ENCODE results near the gene DOCK9. TPM values are rescaled to one million over a fixed set of nuclear protein-coding genes. Genes with fewer than 3 reads are reported as not detected.

DOCK9 gene
- total and polyA plus RNA-seq, 5 experiments from 2014 or later, result 6.6 to 211 (median 36.8) TPM

- no peaks in the 10 kb centered on the region for H3K27me3 Mint-ChIP-seq
- POLR2A ChIA-PET, result no interaction called here
- peaks cover 10 to 97% (median 53%) of the 10 kb centered on the region in 3 donors for H3K36me3 Mint-ChIP-seq
- no peak overlapping the region for H3K27ac Mint-ChIP-seq
- ATAC-seq (no peak), DNase-seq (no peak)
- no peak overlapping the region for H3K4me3 Mint-ChIP-seq
- H3K9me3 Mint-ChIP-seq, result no peaks in the 10 kb centered on the region
- H3K4me1 Mint-ChIP-seq, result peaks cover 0 to 3% (median 0%) of the 10 kb centered on the region in 4 donors
These were observed 143.5 kb downstream of the DOCK9 start for GRCh38 chr13:98834254-98834960.

DNA sequence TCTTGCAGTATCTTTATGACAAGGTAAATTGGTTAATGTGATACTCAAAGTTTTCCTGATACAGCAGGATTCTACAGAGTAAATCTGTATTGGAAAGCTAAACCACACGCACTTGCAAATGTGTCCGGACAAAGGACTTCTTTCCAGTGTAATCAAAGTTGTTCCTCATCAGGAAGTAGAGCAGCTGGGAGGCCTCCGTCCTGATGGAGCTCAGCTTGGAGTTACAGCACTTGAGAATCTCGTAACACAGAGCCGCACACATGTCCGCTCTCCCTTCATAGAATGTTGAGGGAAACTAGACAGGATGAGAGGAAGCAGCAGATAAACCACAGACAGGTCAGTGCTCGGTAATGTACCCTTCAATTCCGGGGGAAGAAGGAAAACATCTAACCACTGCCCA, 146.6 kb downstream of the DOCK9 start:
- DNase-seq (no peak), ATAC-seq (no peak)
- Mint-ChIP-seq H3K4me3 (no peak overlapping the region), H3K36me3 (peaks cover 10 to 94% (median 62%) of the 10 kb centered on the region in 3 donors), H3K27me3 (no peaks in the 10 kb centered on the region), H3K27ac (no peak overlapping the region), H3K9me3 (no peaks in the 10 kb centered on the region), H3K4me1 (peaks cover 3 to 7% (median 5%) of the 10 kb centered on the region in 4 donors)
- POLR2A ChIA-PET, result no interaction called here

- Mint-ChIP-seq H3K4me3 (peak overlapping the region in 1 of 10 donors; percentile 10), H3K4me1 (peaks cover 4 to 17% (median 12%) of the 10 kb centered on the region in 4 donors), H3K27me3 (no peaks in the 10 kb centered on the region), H3K9me3 (no peaks in the 10 kb centered on the region), H3K36me3 (peaks cover 10 to 91% (median 68%) of the 10 kb centered on the region in 3 donors), H3K27ac (peak overlapping the region in 1 of 10 donors; percentile 32)
- no peak for ATAC-seq
- POLR2A ChIA-PET, result interaction anchor here (1.1 kb wide), 1 partner anchor 10 kb away, joined by 4 read pairs; no protein-coding TSS in a partner anchor
- DNase-seq, result no peak
These were observed 148.3 kb downstream of the DOCK9 start for GRCh38 chr13:98829541-98829940.

DNA sequence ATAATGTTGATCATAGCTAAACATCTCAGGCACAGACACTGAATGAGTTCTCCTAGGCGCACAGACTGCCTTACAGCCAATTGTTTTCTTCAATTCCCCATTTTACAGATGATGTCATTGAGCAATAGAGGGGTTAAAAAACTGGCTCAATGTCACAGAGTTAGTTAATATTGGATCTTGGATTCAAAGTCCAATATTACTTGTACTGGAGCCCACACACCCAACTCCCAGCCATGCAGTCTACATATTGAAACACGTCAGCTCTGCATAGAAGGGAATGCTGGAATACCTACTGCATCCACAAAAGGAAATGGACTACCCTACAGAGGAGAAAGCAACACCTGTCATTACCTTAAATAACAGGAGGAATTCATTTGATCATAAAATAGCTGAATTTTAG, 149.2 kb downstream of the DOCK9 start:
- no peak overlapping the region for H3K4me3 Mint-ChIP-seq
- no peaks in the 10 kb centered on the region for H3K27me3 Mint-ChIP-seq
- no peak overlapping the region for H3K27ac Mint-ChIP-seq
- DNase-seq (no peak), ATAC-seq (no peak)
- H3K4me1 Mint-ChIP-seq, result peaks cover 4 to 17% (median 12%) of the 10 kb centered on the region in 4 donors
- no peaks in the 10 kb centered on the region for H3K9me3 Mint-ChIP-seq
- POLR2A ChIA-PET, result interaction anchor here (0.6 kb wide), 1 partner anchor 11 kb away, joined by 3 read pairs; no protein-coding TSS in a partner anchor
- H3K36me3 Mint-ChIP-seq, result peaks cover 14 to 90% (median 70%) of the 10 kb centered on the region in 3 donors

- Mint-ChIP-seq H3K4me1 (peaks cover 4 to 17% (median 12%) of the 10 kb centered on the region in 4 donors), H3K9me3 (no peaks in the 10 kb centered on the region), H3K4me3 (no peak overlapping the region), H3K36me3 (peaks cover 15 to 86% (median 69%) of the 10 kb centered on the region in 3 donors), H3K27ac (no peak overlapping the region), H3K27me3 (no peaks in the 10 kb centered on the region)
- no peak for DNase-seq
- POLR2A ChIA-PET, result no interaction called here
- ATAC-seq, result no peak
These were observed 150.4 kb downstream of the DOCK9 start for GRCh38 chr13:98827449-98827848.

DNA sequence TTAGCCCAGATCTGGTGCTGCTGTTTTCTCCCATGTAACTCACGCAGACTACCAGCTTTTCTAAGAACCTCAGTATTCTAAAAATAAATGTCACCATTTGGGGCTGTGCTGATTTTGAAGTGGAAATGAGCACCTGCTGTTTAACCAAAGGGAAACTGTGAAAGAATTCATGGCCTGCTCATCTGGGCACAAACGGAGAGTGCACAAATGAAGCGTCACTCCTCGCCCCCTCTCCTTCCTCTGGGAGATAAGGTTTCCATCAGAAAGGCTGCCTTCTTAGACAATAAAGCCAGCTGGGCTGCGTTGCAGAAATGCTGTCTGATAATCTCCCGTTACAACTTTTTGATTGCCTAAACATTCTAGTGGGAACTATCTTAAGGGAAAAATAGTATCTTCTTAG, 151.7 kb downstream of the DOCK9 start:
- POLR2A ChIA-PET, result no interaction called here
- no peak for DNase-seq
- Mint-ChIP-seq H3K36me3 (peaks cover 19 to 86% (median 69%) of the 10 kb centered on the region in 3 donors), H3K27ac (peak overlapping the region in 3 of 10 donors; percentile 12 to 60 (median 48)), H3K4me1 (peaks cover 4 to 17% (median 12%) of the 10 kb centered on the region in 4 donors), H3K9me3 (no peaks in the 10 kb centered on the region), H3K27me3 (no peaks in the 10 kb centered on the region), H3K4me3 (no peak overlapping the region)
- no peak for ATAC-seq

GRCh38 chr13:98825659-98826058, 152.2 kb downstream of the DOCK9 start:
- POLR2A ChIA-PET, result no interaction called here
- peak overlapping the region in 5 of 10 donors; percentile 33 to 81 (median 60) for H3K27ac Mint-ChIP-seq
- DNase-seq (no peak), ATAC-seq (no peak)
- H3K4me1 Mint-ChIP-seq, result peaks cover 4 to 17% (median 12%) of the 10 kb centered on the region in 4 donors
- H3K9me3 Mint-ChIP-seq, result no peaks in the 10 kb centered on the region
- no peaks in the 10 kb centered on the region for H3K27me3 Mint-ChIP-seq
- H3K36me3 Mint-ChIP-seq, result peaks cover 18 to 86% (median 66%) of the 10 kb centered on the region in 3 donors
- no peak overlapping the region for H3K4me3 Mint-ChIP-seq

GRCh38 chr13:98824376-98825160, 153.3 kb downstream of the DOCK9 start:
- DNase-seq (no peak), ATAC-seq (no peak)
- Mint-ChIP-seq H3K9me3 (no peaks in the 10 kb centered on the region), H3K27ac (peak overlapping the region in 2 of 10 donors; percentile 20 to 53), H3K36me3 (peaks cover 12 to 84% (median 60%) of the 10 kb centered on the region in 3 donors), H3K27me3 (no peaks in the 10 kb centered on the region), H3K4me3 (no peak overlapping the region), H3K4me1 (peaks cover 1 to 17% (median 12%) of the 10 kb centered on the region in 4 donors)
- POLR2A ChIA-PET, result no interaction called here

GRCh38 chr13:98823442-98823841, 154.4 kb downstream of the DOCK9 start:
- Mint-ChIP-seq H3K27ac (peak overlapping the region in 2 of 10 donors; percentile 45 to 46), H3K9me3 (no peaks in the 10 kb centered on the region), H3K27me3 (no peaks in the 10 kb centered on the region), H3K4me1 (peaks cover 1 to 17% (median 12%) of the 10 kb centered on the region in 4 donors), H3K36me3 (peaks cover 12 to 82% (median 53%) of the 10 kb centered on the region in 3 donors), H3K4me3 (no peak overlapping the region)
- ATAC-seq (no peak), DNase-seq (no peak)
- POLR2A ChIA-PET, result no interaction called here

GRCh38 chr13:98822225-98822606, 155.6 kb downstream of the DOCK9 start:
- no peak overlapping the region for H3K27ac Mint-ChIP-seq

GRCh38 chr13:98821372-98822224, 156.3 kb downstream of the DOCK9 start:
- Mint-ChIP-seq H3K4me1 (peaks cover 1 to 14% (median 9%) of the 10 kb centered on the region in 4 donors), H3K27ac (no peak overlapping the region), H3K36me3 (peaks cover 14 to 84% (median 45%) of the 10 kb centered on the region in 3 donors), H3K27me3 (no peaks in the 10 kb centered on the region), H3K9me3 (no peaks in the 10 kb centered on the region), H3K4me3 (no peak overlapping the region)
- POLR2A ChIA-PET, result no interaction called here
- ATAC-seq (no peak), DNase-seq (no peak)

More at GRCh38 chr13:98822225-98822606, 155.6 kb downstream of the DOCK9 start:
- H3K4me1 Mint-ChIP-seq, result peaks cover 1 to 17% (median 12%) of the 10 kb centered on the region in 4 donors
- no peak overlapping the region for H3K4me3 Mint-ChIP-seq
- POLR2A ChIA-PET, result no interaction called here
- H3K27me3 Mint-ChIP-seq, result no peaks in the 10 kb centered on the region
- ATAC-seq, result no peak
- DNase-seq, result no peak
- H3K9me3 Mint-ChIP-seq, result no peaks in the 10 kb centered on the region
- peaks cover 12 to 81% (median 46%) of the 10 kb centered on the region in 3 donors for H3K36me3 Mint-ChIP-seq

DNA sequence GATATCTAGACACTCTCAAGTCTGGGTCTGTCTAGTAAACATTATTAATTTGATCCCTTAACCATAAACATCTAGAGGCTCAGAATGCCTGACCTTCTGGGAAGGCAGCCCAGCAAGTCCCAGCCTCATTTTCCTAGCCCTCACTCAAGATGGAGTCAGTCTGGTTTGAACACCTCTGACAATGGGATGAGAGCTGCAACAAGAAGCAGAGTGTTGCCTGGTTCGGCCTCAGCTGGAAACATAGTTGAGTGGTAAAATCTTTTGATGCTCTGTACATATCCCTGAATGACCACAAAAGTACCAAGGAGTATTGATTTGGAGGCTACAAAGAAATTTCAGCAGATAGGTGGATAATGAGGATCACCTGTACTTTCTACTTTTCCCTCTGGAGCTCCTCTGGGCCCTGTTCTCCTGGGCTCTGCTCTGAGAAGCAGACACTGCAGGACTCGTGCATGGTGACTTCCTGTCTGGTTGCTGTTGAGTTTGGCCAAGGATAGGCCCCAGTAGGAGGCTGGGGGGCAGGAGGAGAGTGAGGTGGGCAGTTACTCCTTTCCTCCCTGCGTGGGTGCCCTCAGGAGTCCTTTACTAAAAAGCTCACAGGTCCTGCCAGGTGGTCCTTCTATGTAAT, 157.0 kb downstream of the DOCK9 start:
- Mint-ChIP-seq H3K4me1 (peaks cover 2 to 6% (median 5%) of the 10 kb centered on the region in 4 donors), H3K27me3 (no peaks in the 10 kb centered on the region), H3K27ac (no peak overlapping the region), H3K9me3 (no peaks in the 10 kb centered on the region), H3K36me3 (peaks cover 20 to 83% (median 40%) of the 10 kb centered on the region in 3 donors), H3K4me3 (no peak overlapping the region)
- ATAC-seq, result no peak
- POLR2A ChIA-PET, result no interaction called here
- DNase-seq, result no peak
